HEK293 (cell line): ENCODE data around the gene FOXP4.

Source experiments
- ATF2 ChIP-seq: fragments of 450-650 bp; formaldehyde crosslinking; IDR thresholded peaks from 2 replicates; pipeline ENCODE4 v1.5.1; 2016; ENCODE audit warnings: missing biosample characterization, missing genetic modification characterization, low read depth
- HIC1 ChIP-seq: fragments of 450-650 bp; formaldehyde crosslinking; IDR thresholded peaks from 2 replicates; pipeline ENCODE4 v1.5.1; 2016; ENCODE audit warnings: missing biosample characterization, missing genetic modification characterization
- KLF17 ChIP-seq: fragments of 450-650 bp; formaldehyde crosslinking; IDR thresholded peaks from 2 replicates; pipeline ENCODE4 v1.5.1; 2016; ENCODE audit warnings: missing biosample characterization, missing genetic modification characterization
- OVOL3 ChIP-seq: fragments of 450-650 bp; formaldehyde crosslinking; IDR thresholded peaks from 2 replicates; pipeline ENCODE4 v1.5.1; 2016; ENCODE audit warnings: missing biosample characterization, missing genetic modification characterization
- PATZ1 ChIP-seq: fragments of 450-650 bp; formaldehyde crosslinking; IDR thresholded peaks from 2 replicates; pipeline ENCODE4 v1.5.1; 2016; ENCODE audit warnings: missing biosample characterization, missing genetic modification characterization
- PRDM1 ChIP-seq: fragments of 450-650 bp; formaldehyde crosslinking; IDR thresholded peaks from 2 replicates; pipeline ENCODE4; 2016; ENCODE audit warnings: missing biosample characterization, missing genetic modification characterization
- REST ChIP-seq: fragments of 450-650 bp; formaldehyde crosslinking; IDR thresholded peaks from 2 replicates; pipeline ENCODE4 v1.5.1; 2016; ENCODE audit warnings: missing biosample characterization, missing genetic modification characterization
- SP2 ChIP-seq: fragments of 450-650 bp; formaldehyde crosslinking; IDR thresholded peaks from 2 replicates; pipeline ENCODE4 v1.5.1; 2016; ENCODE audit warnings: missing biosample characterization, missing genetic modification characterization
- ZBTB21 ChIP-seq: fragments of 450-650 bp; formaldehyde crosslinking; IDR thresholded peaks from 2 replicates; pipeline ENCODE4 v1.5.1; 2017; ENCODE audit warnings: missing biosample characterization, missing genetic modification characterization
- ZFP69B ChIP-seq: fragments of 450-650 bp; formaldehyde crosslinking; IDR thresholded peaks from 2 replicates; pipeline ENCODE4 v1.5.1; 2016; ENCODE audit warnings: missing biosample characterization, missing genetic modification characterization
- ZNF132 ChIP-seq: fragments of 450-650 bp; formaldehyde crosslinking; IDR thresholded peaks from 2 replicates; pipeline ENCODE4 v1.5.1; 2017; ENCODE audit warnings: missing biosample characterization, missing genetic modification characterization, borderline replicate concordance
- ZNF146 ChIP-seq: fragments of 450-650 bp; formaldehyde crosslinking; IDR thresholded peaks from 2 replicates; pipeline ENCODE4 v1.5.1; 2016; ENCODE audit warnings: missing biosample characterization, missing genetic modification characterization
- ZNF169 ChIP-seq: fragments of 450-650 bp; formaldehyde crosslinking; IDR thresholded peaks from 2 replicates; pipeline ENCODE4 v1.5.1; 2016; ENCODE audit warnings: missing biosample characterization, missing genetic modification characterization
- ZNF184 ChIP-seq: fragments of 450-650 bp; IDR thresholded peaks from 2 replicates; pipeline ENCODE4 v1.5.1; 2018; ENCODE audit warnings: missing biosample characterization, mild to moderate bottlenecking, missing genetic modification characterization
- ZNF248 ChIP-seq: fragments of 450-650 bp; formaldehyde crosslinking; IDR thresholded peaks from 2 replicates; pipeline ENCODE4 v1.5.1; 2017; ENCODE audit warnings: missing biosample characterization, missing genetic modification characterization
- ZNF274 ChIP-seq, 2 experiments: fragments of 200-500 bp in 1 of 2; fragments of 450-650 bp in 1 of 2; sonication (Bioruptor generic) in 1 of 2; formaldehyde crosslinking in 1 of 2; IDR thresholded peaks; 2 replicates each; pipeline versions ENCODE4 v1.5.1 to v1.6.1; 2014 to 2016; ENCODE audit warnings: borderline replicate concordance in 1 of 2, inconsistent platforms in 1 of 2, low read length in 1 of 2, missing biosample characterization in 1 of 2, missing genetic modification characterization in 1 of 2
- ZNF292 ChIP-seq: fragments of 450-650 bp; formaldehyde crosslinking; IDR thresholded peaks from 2 replicates; pipeline ENCODE4 v1.5.1; 2016; ENCODE audit warnings: low read depth, missing biosample characterization, missing genetic modification characterization, borderline replicate concordance
- ZNF366 ChIP-seq: fragments of 450-650 bp; formaldehyde crosslinking; conservative IDR thresholded peaks from 2 replicates; pipeline ENCODE4 v1.5.1; 2016; ENCODE audit warnings: missing biosample characterization, missing genetic modification characterization
- ZNF529 ChIP-seq: fragments of 450-650 bp; formaldehyde crosslinking; IDR thresholded peaks from 2 replicates; pipeline ENCODE4 v1.5.1; 2017; ENCODE audit warnings: missing genetic modification characterization, missing biosample characterization; ENCODE audit not compliant: insufficient replicate concordance
- ZNF571 ChIP-seq: fragments of 450-650 bp; formaldehyde crosslinking; IDR thresholded peaks from 2 replicates; pipeline ENCODE4 v1.5.0; 2017; ENCODE audit warnings: missing biosample characterization, missing genetic modification characterization
- ZNF629 ChIP-seq: fragments of 450-650 bp; formaldehyde crosslinking; IDR thresholded peaks from 2 replicates; pipeline ENCODE4 v1.5.1; 2017; ENCODE audit warnings: missing biosample characterization, missing genetic modification characterization
- ZNF707 ChIP-seq: fragments of 450-650 bp; formaldehyde crosslinking; IDR thresholded peaks from 2 replicates; pipeline ENCODE4 v1.5.1; 2016; ENCODE audit warnings: missing biosample characterization, missing genetic modification characterization
- ZNF792 ChIP-seq: fragments of 450-650 bp; formaldehyde crosslinking; IDR thresholded peaks from 2 replicates; pipeline ENCODE4 v1.5.1; 2016; ENCODE audit warnings: missing biosample characterization, missing genetic modification characterization

FOXP4 gene

GRCh38 chr6:41538556-41539182, 7.5 kb upstream of the FOXP4 start (continued):
- TF ChIP-seq ZNF132 (tag by site-specific recombination) (no peak), ZNF248 (tag by site-specific recombination) (no peak), ZNF146 (no peak), OVOL3 (tag by site-specific recombination) (no peak), PRDM1 (tag by site-specific recombination) (no peak), ZNF629 (tag by site-specific recombination) (peak; percentile 60; the same call in 1 of the 2 replicates), PATZ1 (tag by site-specific recombination) (no peak; the same call in 1 of the 2 replicates), ZNF571 (tag by site-specific recombination) (no peak), KLF17 (no peak), ZFP69B (tag by site-specific recombination) (no peak), SP2 (tag by site-specific recombination) (no peak), ZNF792 (no peak), ZNF707 (tag by site-specific recombination) (no peak), ATF2 (tag by site-specific recombination) (peak; percentile 80), ZNF184 (no peak), REST (tag by site-specific recombination) (no peak), ZNF292 (no peak), ZNF366 (tag by site-specific recombination) (0 out of 2 replicates have a peak, but pooled peaks have one; percentile 11), ZBTB21 (peak; percentile 50; the same call in 1 of the 2 replicates), HIC1 (tag by site-specific recombination) (no peak), ZNF274 (IDR thresholded peaks at IDR 0.05; ENCODE audit: low read length) (no peak), ZNF274 (tag by site-specific recombination; IDR thresholded peaks at IDR 0.05; ENCODE audit: borderline replicate concordance) (no peak), ZNF169 (no peak), ZNF529 (tag by site-specific recombination) (no peak)
